HG03460 (cell line): ENCODE results near the gene S100P.
"Not testable (repeated sequence)": the region's sequence is repeated elsewhere in the genome, so short reads cannot be mapped to it uniquely, and the experiment has no call there.

ENCODE experiments used
- ATAC-seq: cut with Tn5 transposase; IDR thresholded peaks from one replicate; pipeline ENCODE4 v1.9.1; 2021; ENCODE audit not compliant: unreplicated experiment

The S100P gene

DNA sequence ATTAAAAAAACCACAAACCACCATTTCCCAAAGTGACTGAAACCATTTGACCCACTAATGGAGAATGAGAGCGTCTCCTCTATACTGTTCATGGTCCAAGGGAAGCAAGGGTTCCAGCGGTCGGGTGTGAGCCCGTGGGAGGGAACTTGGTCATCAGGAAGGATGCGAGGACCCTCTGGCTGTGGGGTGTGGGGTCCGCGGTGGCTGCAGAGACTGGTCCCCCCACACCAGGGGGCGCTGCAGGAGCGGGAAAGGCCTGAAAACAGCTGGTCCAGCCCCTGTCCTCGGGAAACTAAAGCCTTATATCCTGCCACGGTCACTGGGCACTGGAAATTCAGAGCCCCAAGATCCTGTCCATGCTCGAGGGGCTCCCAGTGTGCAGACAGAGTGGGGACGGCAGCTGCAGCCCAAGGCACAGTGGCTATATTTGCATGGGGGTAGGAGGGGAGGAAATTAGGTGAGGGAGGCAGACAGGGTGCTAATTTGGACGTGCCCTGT, 26.6 kb downstream of the S100P start:
- no peak for ATAC-seq

- no peak for ATAC-seq
Observed at GRCh38 chr4:6721121-6721520, 27.4 kb downstream of the S100P start.

DNA sequence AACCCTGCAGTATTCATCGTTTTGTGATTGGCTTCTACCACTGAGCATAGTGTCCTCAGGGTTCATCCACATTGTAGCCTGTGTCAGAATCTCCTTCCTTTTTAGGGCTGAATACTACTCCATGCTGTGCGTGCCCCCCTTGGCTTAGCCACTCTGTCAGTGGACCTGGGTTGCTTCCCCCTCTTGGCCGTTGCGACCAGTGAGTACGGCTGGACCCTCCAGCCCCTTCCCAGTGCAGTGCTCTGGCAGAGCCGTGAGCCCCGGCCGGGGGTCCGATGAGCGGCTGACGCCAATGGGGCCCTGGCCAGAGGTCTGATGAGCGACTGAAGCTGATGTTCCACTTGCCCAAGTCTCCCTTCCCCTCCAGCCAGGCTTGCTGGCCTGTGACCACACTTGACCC, 29.2 kb downstream of the S100P start:
- no peak for ATAC-seq

GRCh38 chr4:6723851-6724250, 30.2 kb downstream of the S100P start:
- no peak for ATAC-seq

- no peak for ATAC-seq
Observed at GRCh38 chr4:6724421-6725111, 30.9 kb downstream of the S100P start.

DNA sequence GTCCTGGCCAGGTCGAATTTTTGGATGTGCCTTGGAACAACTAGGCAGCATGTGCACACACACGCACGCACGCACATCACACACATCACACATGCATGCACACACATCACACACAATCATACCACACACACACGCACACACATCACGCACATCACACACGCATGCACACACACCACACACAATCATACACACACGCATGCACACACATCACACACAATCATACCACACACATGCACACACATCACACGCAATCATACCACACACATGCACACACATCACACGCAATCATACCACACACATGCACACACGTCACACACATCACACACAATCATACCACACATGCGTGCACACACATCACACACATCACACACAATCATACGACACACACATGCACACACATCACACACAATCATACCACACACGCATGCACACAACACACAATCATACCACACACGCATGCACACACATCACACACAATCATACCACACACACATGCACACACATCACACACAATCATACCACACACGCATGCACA, 31.8 kb downstream of the S100P start:
- not testable (repeated sequence) for ATAC-seq

DNA sequence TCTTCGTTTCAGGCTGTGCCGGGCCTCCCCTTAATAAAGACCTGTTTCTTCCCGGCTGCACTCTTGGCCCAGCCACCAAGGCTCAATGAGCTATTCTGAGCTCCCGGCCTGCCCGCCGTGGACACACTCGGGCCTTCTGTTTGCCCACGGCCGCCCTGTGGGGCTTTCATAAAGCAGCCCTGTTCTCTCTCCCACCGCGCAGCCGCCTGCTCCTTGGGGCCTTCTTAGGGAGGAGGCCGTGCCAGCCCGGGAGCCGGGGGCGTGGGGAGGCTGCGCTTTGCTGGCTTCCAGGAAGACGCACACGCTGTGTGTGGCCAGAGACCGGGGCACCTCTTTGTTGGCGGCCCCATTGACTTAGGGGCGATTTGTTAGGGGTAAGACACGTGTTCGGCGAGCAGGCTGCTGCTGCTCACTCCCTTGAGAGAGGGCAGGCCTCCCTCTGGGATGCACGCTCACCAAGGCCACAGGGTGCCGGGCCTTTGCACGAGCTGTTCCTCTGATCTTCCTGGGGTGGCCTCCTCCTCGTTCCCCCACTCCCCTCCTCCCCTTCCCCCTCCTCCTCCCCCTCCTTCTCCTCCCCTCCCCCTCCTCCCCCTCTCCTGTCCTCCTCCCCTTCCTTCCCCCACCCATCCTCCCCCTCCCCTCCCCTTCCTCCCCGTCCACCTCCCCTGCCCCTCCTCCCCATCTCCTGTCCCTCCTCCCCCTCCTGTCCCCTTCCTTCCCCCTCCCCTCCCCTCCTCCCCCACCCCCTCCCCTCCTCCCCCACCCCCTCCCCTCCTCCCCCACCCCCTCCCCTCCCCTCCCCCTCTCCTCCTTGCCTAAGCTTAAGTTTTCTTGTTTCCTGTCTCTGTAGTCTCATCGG, 33.6 kb downstream of the S100P start:
- ATAC-seq, result no peak

DNA sequence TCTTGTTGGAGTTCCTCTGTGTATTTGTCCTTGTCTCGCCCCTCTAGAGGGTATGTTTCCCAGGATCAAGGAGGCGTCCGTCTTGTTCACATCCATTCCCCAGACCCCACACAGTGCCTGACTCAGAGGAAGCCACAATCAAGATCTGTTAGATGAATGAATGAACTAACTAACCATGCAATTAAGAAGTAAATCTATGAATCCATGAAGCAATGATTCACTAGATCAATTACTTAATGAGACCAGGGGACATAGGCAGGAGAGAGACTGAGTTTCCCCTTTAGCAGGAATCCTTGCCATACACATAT, 34.2 kb downstream of the S100P start:
- no peak for ATAC-seq

DNA sequence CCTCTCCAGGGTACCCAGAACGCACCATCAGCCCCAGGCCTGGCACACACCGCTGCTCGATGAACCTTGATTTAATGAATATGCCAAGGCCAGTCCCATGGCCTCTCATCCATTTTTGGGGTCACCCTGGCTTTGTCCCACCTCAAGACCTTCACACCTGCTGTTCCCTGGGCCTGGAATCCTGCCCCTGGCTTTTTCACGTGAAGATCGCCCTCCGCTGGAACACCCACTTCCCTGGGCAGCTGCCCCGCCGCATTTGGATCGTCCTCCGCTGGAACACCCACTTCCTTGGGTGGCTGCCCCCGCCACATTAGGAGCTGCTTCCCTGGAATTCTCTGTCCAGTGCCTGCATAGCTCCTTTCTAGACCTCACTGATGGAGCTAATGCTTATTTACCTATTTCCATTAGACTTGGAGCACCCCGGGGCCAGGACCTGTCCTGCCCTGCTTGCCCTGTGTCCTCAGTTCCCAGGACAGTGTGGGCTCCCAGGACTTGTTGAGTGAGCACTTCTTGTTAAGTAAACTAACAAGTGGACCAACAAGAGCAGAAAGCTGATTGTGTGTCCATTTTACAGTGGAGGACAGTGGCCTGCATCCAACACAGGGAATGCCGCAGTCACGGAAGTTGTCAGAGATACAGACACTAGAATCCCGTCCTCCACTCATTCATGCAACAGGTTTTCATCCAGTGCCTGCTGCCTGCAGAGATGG, 34.8 kb downstream of the S100P start:
- no peak for ATAC-seq

DNA sequence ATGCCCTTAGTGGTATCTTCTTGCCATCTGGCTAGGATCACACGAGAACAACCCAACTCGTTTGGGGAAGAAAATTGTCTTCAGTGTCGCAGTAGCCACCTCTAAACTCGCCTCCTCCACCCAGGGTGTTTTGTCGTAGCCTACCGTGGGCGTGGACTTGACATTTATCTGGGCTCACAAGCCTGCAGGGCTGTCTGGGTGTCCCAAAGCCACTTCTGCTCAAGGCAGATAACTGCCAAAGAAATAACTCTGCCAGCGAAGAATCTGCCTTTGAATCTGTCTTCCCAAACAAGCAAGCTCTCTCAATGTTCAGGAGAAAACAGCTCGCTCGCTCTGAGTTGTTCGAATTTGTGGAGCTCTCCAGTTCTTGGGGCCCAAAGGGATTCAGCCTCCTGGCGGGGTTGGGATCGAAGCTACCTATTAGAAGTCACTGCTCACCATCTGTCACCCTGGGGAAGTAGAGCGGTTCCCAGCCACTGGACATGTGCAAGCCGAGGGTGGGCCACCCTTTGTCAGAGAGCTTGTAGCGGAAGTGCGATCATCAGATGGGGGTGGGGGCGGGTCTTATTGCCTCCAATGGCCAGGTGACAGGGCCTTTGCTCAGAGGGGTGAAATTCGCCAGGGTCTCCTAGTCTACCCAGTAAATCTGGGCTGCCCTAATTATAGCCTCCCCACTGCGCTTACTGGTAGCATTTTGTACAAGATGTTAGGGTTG, 37.1 kb downstream of the S100P start:
- ATAC-seq, result no peak

DNA sequence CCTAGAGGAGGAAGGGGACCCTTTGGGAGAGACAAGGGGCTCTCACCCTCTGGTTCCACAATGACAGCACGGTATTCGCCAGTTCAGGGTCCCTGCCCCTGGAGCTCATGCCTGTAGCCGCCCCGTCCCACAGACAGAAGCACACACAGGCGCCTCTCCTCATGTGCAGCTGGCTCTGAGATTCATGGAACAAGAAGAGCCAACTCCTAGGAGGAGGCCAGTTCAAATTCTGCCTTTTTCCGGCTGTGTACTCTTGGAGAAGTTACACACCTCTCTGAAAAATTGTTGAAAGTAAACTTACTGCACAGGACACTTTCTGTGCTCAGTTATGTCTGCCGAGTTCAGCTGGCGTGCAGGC, 37.6 kb downstream of the S100P start:
- ATAC-seq, result no peak

GRCh38 chr4:6731780-6732179, 38.1 kb downstream of the S100P start:
- no peak for ATAC-seq

GRCh38 chr4:6732441-6733357, 39.0 kb downstream of the S100P start:
- no peak for ATAC-seq

- no peak for ATAC-seq
Observed at GRCh38 chr4:6733358-6734164, 39.9 kb downstream of the S100P start.

- no peak for ATAC-seq
Observed at GRCh38 chr4:6734165-6734786, 40.6 kb downstream of the S100P start.

DNA sequence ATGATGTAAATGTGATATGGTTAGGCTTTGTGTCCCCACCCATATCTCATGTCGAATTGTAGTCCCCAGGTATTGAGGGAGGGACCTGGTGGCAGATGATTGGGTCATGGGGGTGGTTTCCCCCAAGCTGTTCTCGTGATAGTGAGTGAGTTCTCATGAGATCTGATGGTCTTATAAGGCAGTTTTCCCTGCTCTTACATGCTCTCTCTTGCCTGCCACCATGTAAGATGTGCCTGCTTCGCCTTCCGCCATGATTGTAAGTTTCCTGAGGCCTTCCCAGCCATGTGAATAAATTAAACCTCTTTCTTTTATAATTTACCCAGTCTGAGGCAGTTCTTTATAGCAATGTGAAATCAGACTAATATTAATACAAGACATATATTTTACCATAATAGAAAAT, 46.2 kb downstream of the S100P start:
- ATAC-seq, result no peak

DNA sequence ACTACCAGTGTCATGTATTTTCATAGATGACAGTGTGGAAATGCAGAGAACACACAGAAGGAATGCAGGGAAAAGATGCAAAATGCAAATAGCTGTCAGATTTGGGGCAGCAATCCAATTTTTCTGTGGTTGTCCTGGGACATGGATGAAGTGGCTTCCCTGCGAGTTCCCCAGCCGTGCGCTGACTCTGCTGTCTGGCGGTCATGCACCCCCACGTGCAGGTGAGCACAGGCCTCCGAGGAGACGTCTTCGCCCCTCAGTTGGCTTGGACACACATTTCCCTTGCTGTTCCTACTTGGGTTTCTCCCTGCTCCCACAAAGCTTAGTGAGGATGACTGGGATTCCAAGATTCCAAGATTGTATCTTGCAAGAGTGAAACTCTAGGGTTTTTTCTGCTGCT, 46.7 kb downstream of the S100P start:
- ATAC-seq, result no peak

- no peak for ATAC-seq
Observed at GRCh38 chr4:6742507-6742906, 48.8 kb downstream of the S100P start.

DNA sequence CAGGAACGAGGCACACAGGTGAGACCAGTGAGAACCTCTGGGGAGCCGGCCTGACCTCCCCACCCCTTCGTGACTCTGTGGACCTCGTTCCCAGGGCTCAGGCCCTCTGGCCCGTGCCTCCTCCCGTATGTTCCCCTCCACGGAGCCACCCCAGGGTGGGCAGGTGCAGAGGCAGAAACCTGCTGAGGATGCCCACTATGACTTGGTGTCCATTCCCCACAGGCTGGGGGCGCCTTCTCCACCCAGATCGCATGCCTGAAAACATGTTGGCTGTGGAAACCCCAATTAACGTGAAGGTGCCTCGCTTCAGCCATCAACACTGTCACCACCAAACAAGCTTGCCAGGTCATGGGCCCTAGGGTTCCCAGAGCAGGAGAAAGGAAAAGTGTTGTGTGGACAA, 49.3 kb downstream of the S100P start:
- no peak for ATAC-seq
